KOPT-K1 (cell line): ENCODE results near the gene SORCS2.

Source experiments
- H3K27ac ChIP-seq: fragments of 200-600 bp; sonication (generic); 2 replicates; pipeline ENCODE4 v1.5.1; 2016; ENCODE audit warnings: antibody characterized with exemption, mild to moderate bottlenecking, low read depth, low read length; ENCODE audit not compliant: poor library complexity, severe bottlenecking
- H3K36me3 ChIP-seq: fragments of 200-600 bp; sonication (generic); 2 replicates; pipeline ENCODE4 v1.5.1; 2017; ENCODE audit warnings: antibody characterized with exemption, mild to moderate bottlenecking, low read length, moderate library complexity; ENCODE audit not compliant: insufficient read depth
- H3K9me3 ChIP-seq: fragments of 200-600 bp; sonication (generic); 2 replicates; pipeline ENCODE4 v1.5.1; 2017; ENCODE audit warnings: antibody characterized with exemption, low read length, mild to moderate bottlenecking; ENCODE audit not compliant: insufficient read depth, poor library complexity, severe bottlenecking

Gene SORCS2

DNA sequence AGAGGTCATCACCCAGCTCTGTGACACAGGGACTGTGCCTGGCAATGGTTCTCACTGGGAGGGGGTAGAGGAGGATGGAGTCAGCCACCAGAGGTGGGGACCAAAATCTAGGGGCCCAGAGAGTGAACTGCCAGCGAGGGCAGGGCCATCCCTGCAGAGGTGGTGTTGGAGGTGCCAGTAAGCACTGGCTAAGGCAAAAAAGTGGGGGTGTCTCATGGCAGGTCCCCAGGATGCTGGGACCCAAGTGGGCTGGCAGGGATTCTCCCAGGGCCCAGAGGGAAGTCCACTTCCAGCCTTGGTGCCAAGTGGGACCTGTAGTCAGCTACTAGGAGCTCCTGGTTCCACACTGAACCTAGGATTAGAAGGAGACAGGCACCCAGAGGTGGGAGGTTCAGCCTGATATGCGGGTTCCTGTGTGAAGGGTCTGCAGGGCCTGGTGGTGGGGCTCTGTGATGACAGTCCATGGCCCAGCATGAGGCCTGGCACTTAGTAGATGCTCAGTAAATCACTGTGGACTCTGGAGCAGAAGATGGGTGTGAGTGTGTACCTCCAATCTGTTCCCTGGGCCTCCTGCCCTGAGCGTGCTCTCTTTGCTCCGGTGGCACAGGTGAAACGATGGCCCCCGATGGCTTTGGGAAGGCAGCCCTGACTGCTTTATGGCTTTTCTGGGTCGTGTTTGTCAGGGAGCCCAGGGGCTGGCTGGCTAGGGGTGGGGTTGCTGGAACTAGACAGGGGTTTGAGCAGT lies 160.9 kb downstream of the SORCS2 start:
- Histone ChIP-seq H3K27ac (no peak overlapping the region), H3K9me3 (no peaks in the 10 kb centered on the region), H3K36me3 (no peaks in the 10 kb centered on the region)

DNA sequence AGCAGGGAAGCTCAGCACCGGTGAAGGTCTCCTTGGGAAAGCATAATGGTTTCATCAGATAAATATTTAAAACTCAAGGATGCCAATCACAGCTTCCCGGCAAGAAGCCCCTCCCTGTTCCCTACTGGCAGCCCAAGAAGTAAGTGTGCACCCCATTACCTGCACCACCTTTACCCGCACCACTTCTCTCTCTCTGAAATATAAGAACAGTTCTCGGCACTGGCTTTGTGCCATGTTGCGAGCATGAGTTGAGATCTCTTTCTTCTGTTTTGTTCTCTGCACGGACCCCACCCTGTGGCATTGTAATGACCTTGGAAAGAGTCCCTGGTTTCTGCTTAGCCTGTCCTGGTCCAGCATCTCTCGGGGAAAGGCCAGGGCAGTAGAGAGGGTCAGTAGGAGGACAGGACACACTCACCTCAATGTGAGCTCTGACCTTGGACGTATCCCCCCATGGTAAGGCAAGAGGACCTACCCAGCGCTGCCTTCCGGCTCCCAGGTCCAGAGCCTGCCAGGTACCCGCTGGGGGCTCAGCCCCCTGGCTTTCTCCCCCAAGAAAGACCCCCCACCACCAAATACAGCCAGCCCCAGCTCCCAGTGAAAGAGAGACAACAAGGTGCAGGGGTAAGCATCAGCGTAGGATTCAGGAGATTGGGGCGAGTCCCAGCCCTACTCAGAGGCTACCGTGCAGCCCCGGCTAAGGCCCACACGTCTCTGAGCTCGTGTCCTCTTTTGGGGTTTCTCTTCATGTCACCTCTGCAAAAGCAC lies 161.7 kb downstream of the SORCS2 start:
- Histone ChIP-seq H3K27ac (no peak overlapping the region), H3K9me3 (no peaks in the 10 kb centered on the region), H3K36me3 (no peaks in the 10 kb centered on the region)

DNA sequence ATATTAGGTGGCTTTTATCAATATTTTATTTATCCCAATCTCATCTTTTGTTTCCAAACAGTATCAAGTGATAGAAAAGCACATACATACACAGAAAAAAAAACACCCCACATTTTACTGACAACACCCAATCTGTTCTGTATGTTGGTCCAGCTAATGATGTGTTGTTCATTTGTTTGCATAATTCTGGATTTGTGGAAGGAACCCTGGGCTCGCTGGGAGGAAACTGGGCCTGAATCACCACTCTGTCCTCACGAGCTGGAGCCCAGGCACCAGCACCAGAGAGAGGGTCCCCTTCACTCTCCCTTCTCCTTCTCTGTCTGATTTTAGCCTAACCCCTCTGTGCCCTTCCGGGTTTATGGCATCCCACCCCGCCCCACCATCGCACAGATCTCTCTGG lies 162.6 kb downstream of the SORCS2 start:
- Histone ChIP-seq H3K36me3 (no peaks in the 10 kb centered on the region), H3K27ac (no peak overlapping the region), H3K9me3 (no peaks in the 10 kb centered on the region)

DNA sequence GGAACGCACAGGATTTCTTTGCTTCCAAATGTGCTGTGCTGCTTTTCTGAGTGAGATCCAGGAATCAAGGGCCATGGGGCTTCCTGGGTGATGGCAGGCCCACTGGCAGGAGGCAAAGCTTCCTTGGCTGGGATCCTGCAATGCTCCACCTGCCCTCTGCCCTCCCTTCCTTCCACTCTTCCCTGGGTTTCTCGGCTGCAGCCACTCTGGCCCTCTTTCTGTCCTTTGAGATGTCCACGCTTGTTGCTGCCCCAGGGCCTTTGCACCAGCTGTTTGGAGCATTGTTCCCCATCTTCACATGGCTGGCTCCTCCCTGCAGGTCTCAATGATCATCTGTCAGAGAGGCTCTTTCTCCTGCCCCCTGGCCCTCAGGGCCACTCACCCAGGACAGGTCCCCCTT lies 163.5 kb downstream of the SORCS2 start:
- H3K36me3 ChIP-seq = no peaks in the 10 kb centered on the region
- H3K9me3 ChIP-seq = no peaks in the 10 kb centered on the region
- no peak overlapping the region for H3K27ac ChIP-seq

DNA sequence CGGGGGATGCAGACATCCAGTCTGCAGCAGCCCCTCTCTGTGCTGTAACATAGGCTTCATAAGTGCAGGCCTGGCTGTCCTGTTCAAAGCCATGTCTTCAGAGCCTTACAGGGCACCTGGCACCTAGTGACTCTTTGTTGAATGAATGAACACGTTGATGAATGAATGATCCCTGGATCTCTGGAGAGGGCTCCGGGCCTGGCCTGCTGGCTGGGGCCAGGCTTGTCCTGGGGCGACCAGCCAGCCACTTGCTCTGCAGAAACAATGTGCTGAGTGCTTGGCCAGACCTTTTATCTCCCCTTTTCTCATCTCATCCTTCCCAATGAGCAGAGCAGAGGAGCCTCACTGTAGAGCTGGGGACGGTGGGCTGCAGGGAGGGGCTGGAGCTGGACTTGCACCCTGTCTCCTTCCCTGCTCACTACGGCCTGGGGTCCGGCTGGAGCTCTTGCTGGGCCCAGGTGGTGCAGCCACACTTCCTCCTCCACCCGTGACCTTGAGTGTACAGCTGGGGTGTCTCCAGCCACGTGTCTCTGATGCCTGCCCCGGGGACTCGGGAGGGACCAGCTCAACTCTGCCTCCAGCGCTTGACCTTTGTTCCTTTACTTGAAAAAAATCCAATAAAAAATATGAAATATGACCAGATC lies 164.5 kb downstream of the SORCS2 start:
- Histone ChIP-seq H3K36me3 (no peaks in the 10 kb centered on the region), H3K9me3 (no peaks in the 10 kb centered on the region), H3K27ac (no peak overlapping the region)

DNA sequence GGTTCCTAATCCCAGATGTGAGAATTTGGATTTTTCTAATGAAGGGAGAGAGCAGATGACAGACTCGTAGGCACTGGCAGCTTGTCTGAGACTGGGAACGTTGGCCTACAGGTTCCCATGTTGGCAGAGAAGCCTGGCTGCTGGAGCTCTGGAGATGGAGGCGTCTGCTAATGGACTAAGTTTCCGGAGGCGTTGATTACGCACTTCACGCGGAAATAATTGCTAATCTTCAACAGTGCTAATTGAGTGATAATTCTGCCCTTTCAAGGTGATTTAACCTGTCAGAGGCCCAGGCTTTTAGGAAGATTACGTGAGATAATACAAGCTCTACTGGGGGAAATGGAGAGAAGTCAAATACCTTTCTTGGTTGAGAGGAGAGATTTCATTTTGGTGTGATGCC lies 165.0 kb downstream of the SORCS2 start:
- Histone ChIP-seq H3K27ac (no peak overlapping the region), H3K9me3 (no peaks in the 10 kb centered on the region), H3K36me3 (no peaks in the 10 kb centered on the region)

DNA sequence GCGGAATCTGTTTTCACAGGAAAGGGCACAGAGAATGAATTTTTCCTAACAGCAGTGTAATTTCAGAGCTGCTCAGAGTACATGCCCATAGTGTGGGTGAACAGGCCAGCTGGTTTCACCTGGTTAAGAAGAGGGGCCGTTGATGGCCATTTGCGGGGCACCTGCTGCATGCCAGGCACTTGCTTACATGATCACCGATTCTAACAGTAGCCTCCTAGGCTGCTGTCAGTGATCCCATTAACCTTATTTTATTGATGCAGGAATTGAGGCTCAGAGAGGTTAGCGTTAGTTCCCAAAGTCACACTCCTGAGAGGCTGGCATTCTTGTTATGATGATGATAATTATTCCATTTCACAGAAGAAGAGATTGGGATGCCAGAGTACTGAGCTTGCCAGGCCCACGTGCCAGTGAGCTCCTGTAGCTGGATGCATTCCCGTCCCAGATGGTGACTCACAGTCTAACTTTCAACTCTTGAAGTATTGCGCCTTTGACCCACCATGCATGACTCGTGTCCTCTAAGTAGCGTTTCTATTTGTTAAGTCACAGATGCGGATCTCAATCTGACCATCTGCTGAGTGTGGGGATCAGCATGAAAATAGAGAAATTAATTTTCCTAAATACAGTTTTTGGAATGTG lies 165.9 kb downstream of the SORCS2 start:
- Histone ChIP-seq H3K27ac (no peak overlapping the region), H3K36me3 (no peaks in the 10 kb centered on the region), H3K9me3 (no peaks in the 10 kb centered on the region)

DNA sequence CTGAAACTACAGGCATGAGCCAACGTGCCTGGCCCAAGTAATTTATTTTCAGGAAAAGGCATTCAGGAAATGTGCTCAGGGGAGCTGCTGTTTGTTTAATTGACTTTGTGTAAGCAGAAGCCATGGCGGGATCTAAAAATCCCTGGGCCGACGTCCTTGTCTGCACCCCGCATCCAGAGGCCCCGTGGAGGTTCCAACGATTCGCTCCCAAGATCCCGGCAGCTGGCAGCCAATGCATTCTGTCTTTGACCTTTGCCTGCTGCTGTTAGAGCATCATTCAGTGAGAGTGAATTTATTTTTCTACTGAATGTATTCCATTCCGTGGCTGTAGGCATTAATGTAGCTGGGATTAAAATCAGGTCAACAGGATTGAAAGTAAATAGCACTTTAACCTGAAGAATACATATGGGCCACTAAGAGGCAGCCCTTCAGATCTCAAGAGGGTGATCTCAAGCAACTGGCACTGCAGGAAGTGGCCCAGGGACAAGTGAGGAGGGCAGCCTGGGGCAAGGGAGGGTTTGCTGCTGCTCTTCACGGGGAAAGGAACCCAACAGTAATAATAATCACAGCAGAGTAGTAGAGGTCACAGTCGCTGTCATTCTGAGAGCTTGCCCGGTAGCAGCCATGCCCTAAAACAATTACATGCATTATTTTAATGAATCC lies 167.2 kb downstream of the SORCS2 start:
- no peak overlapping the region for H3K27ac ChIP-seq
- no peaks in the 10 kb centered on the region for H3K9me3 ChIP-seq
- H3K36me3 ChIP-seq = no peaks in the 10 kb centered on the region

DNA sequence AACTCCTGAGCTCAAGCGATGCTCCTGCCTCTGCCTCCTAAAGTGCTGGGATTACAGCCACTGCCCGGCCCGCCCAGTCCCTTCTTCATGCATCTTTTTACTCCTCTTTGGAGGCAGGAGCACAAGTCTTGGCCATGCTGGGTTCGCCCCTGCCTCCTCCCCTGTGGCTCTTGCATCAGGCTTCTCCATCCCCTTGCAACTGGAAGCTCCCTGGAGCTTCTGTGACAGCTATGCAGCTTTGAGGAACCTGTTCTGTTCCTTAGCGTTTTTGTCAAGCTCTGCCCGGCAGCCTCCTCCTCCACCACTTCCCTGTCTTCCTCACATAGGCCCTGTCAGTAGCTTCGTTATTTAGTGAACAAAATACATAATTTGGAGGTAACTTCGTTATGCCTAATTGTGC lies 168.5 kb downstream of the SORCS2 start:
- Histone ChIP-seq H3K27ac (no peak overlapping the region), H3K36me3 (no peaks in the 10 kb centered on the region), H3K9me3 (no peaks in the 10 kb centered on the region)

DNA sequence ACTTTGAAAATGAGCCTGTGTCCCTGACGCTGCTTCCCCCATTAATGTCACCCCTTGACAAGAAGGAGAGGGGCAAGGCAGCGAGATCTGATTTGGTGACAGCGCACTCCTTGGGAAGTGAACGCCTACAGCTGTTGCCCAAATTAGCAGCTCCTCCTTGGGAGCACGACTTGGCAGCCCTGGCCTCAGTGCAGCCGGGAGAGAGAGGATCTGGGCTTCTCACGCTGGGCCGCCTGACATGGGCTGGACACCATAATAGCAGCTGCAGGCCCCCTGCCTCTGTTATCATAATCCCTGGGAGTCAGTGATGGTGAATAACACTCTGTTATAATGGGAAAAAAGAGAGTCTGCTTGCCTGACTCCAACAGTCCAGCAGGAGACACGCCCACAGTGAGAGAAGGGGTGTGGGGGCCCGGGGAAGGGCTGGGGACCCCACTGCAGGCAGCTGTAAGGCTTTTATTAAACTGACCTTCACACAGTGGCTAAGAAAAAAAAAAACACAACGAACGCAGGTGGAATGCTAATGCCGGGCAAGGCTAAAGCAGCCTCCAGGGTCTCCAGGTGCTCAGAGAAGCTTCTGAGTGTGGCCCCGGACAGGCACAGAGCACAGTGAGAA lies 169.1 kb downstream of the SORCS2 start:
- H3K9me3 ChIP-seq = no peaks in the 10 kb centered on the region
- no peak overlapping the region for H3K27ac ChIP-seq
- no peaks in the 10 kb centered on the region for H3K36me3 ChIP-seq

DNA sequence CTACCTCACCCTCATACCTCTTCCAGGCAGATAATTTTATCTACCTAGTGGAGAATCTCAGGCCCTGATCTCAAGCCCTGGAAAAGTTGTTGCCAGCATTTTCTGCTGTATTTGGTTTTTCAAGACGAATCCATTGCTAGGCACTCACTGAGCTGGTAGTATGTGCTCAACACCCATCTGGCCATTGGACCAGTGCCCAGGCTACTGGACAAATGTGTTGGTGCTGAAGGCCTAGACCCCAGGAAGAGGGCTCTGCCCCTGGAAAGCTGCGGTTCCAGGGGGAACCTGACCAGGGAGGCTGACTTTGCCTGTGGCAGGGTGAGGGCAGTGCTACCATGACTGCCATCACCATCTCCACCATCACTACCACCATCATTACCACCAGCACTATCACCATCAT lies 170.0 kb downstream of the SORCS2 start:
- H3K36me3 ChIP-seq = no peaks in the 10 kb centered on the region
- no peaks in the 10 kb centered on the region for H3K9me3 ChIP-seq
- no peak overlapping the region for H3K27ac ChIP-seq

DNA sequence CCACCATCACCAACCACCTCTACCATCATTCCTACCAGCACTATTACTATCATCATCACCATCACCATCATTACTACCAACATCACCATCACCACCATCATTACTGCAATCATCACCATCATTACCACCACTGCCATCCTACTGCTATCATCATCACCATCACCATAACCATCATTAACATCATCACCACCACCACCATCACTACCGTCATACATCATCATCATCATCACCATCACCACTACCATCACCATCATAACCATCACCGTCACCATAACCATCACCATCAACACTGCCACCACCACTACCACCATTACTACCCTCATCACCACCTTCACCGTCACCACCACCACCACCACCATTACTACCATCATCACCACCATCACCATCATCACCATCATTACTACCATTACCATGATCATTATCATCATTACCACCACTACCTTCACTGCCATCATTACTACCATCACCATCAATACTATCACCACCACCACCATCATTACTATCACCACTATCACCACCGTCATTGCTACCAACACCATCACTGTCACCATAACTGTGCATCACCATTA lies 170.6 kb downstream of the SORCS2 start:
- no peak overlapping the region for H3K27ac ChIP-seq
- no peaks in the 10 kb centered on the region for H3K36me3 ChIP-seq
- no peaks in the 10 kb centered on the region for H3K9me3 ChIP-seq

DNA sequence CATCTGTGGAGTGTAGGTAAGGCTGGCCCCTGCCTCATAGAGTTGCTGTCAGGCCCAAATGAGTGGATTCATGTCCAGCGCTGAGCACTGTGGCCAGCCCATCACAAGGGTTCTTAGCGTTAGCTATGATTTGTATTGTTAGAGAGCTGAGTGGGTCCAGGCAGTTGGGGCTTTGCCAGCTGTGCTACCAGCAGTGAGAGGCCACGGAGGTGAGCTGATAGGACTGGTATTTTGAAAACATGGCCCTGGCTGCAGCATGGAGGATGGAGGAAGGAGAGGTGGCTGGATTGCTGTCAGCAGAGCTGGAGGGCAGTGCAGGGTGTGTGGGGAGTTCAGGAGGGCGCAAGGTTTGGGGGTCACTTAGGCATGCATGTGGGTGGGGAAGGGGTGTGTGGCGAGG lies 172.6 kb downstream of the SORCS2 start:
- Histone ChIP-seq H3K9me3 (no peaks in the 10 kb centered on the region), H3K36me3 (no peaks in the 10 kb centered on the region), H3K27ac (no peak overlapping the region)

DNA sequence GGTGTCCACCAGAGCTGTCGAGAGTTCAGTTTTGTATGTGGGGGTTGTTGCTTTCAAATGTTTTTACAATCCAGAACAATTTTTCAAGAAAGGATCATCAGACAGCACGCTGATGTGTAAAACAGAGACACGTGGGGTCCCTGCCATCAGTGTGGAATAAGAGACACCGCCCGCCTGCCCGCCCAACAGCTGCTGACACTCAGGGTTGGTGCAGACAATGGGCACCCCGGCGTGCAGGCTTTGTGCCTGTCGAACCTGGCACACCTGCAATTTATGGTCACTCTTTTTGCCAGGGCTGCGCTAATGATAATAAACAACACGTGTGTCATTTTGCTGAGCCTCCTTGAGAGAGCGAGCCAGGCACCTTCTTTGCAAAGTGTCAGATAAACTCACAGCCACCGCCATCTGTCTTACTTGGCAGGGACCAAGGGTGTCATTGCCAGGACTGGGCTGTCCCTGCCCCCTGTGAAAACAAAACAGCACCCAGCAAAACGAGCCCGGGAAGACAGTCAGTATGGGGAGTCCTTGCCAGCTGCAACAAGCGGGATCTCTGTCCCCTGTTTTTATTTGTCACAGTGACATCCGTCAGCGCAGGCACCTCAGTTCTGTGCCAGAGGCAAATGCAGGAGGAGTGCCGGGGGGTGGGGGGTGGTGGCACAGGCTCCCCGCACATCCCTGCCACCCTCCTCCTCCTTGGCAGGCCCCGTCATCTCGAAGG lies 173.3 kb downstream of the SORCS2 start:
- Histone ChIP-seq H3K36me3 (no peaks in the 10 kb centered on the region), H3K9me3 (no peaks in the 10 kb centered on the region), H3K27ac (no peak overlapping the region)
